A549 (cell line): ENCODE results near the gene SLC9C1. TPM values are rescaled to one million over a fixed set of nuclear protein-coding genes. Genes with fewer than 3 reads are reported as not detected.

Experiments used
- ATAC-seq, 2 experiments: fragments of 200-7000 bp in 1 of 2; fragments of >200 bp in 1 of 2; cut with Nextera tagmentation in 1 of 2; cut with Tn5 transposase in 1 of 2; 3 replicates each; pipeline versions ENCODE4 v1.8.0 to v1.9.1; 2018 to 2020; ENCODE audit warnings: mild to moderate bottlenecking in 1 of 2, moderate library complexity in 1 of 2
- CTCF ChIA-PET: fragments of 300-600 bp; sonication (Branson Sonifier 250); formaldehyde crosslinking; extraction: SDS; loops from one replicate; lab custom pipeline; 2021; ENCODE audit warnings: antibody characterized with exemption, inconsistent platforms; lab: Yijun Ruan, JAX
- POLR2A ChIA-PET: fragments of 350-600 bp; formaldehyde crosslinking; extraction: SDS; loops from one replicate; lab custom pipeline; 2021; ENCODE audit warnings: antibody characterized with exemption, inconsistent platforms; lab: Yijun Ruan, JAX
- DNase-seq, 2 experiments: peaks; one replicate each; pipeline versions ENCODE4 v3.0.0 to v3.0.0-alpha.2; 2011 to 2016; ENCODE audit warnings: low read depth in 1 of 2, low spot score in 1 of 2
- FAIRE-seq: peaks from 2 replicates; lab custom pipeline; 2011; peaks lifted over from hg19 to GRCh38; lab: Jason Lieb, UNC
- H3K27ac ChIP-seq, 2 experiments: fragments of >200 bp; sonication (Bioruptor Twin); formaldehyde crosslinking; 3 replicates each; pipeline ENCODE4 v1.5.1; 2016 to 2017
- H3K4me1 ChIP-seq: fragments of >200 bp; sonication (Bioruptor Twin); formaldehyde crosslinking; 3 replicates; pipeline ENCODE4 v1.6.1; 2016
- H3K4me2 ChIP-seq: fragments of >200 bp; sonication (Bioruptor Twin); formaldehyde crosslinking; 3 replicates; pipeline ENCODE4 v1.6.1; 2016
- H3K4me3 ChIP-seq: fragments of >200 bp; sonication (Bioruptor Twin); formaldehyde crosslinking; 3 replicates; pipeline ENCODE4 v1.5.1; 2016
- H3K9me3 ChIP-seq: fragments of >200 bp; sonication (Bioruptor Twin); formaldehyde crosslinking; 3 replicates; pipeline ENCODE4 v1.6.1; 2016
- ATOH8 ChIP-seq: fragments of 250-450 bp; sonication (Bioruptor Pico); IDR thresholded peaks from 2 replicates; pipeline ENCODE4 v1.5.0; 2020; ENCODE audit warnings: low read depth, mild to moderate bottlenecking, moderate library complexity
- CHD4 ChIP-seq: fragments of 200-600 bp; sonication (generic); IDR thresholded peaks from 2 replicates; pipeline ENCODE4 v1.6.1; 2016; ENCODE audit warnings: antibody characterized with exemption, mild to moderate bottlenecking, borderline replicate concordance
- CTCF ChIP-seq: fragments of >200 bp; sonication (Bioruptor Twin); formaldehyde crosslinking; IDR thresholded peaks from 3 replicates; pipeline ENCODE4 v1.5.1; 2016
- EHMT2 ChIP-seq: fragments of 200-600 bp; sonication (generic); IDR thresholded peaks from 2 replicates; pipeline ENCODE4 v1.6.1; 2016; ENCODE audit warnings: antibody characterized with exemption, low read depth, mild to moderate bottlenecking, moderate library complexity
- EP300 ChIP-seq, 2 experiments: fragments of >200 bp; sonication (Bioruptor Twin); formaldehyde crosslinking; IDR thresholded peaks; 2 replicates in 1 of 2; 3 replicates in 1 of 2; pipeline ENCODE4 v1.6.1; 2016 to 2017
- FOSB ChIP-seq: fragments of 250-450 bp; sonication (Bioruptor Pico); IDR thresholded peaks from 2 replicates; pipeline ENCODE4 v1.5.0; 2020; ENCODE audit warnings: mild to moderate bottlenecking, moderate library complexity
- GATA3 ChIP-seq: IDR thresholded peaks from 2 replicates; pipeline ENCODE4 v1.6.1; 2012; ENCODE audit warnings: borderline replicate concordance
- HES2 ChIP-seq: fragments of >200 bp; sonication (Bioruptor Twin); formaldehyde crosslinking; IDR thresholded peaks from 2 replicates; pipeline ENCODE4 v1.6.1; 2016
- HEYL ChIP-seq: fragments of 250-450 bp; sonication (Bioruptor Pico); IDR thresholded peaks from 2 replicates; pipeline ENCODE4 v1.8.0; 2021; ENCODE audit warnings: mild to moderate bottlenecking, moderate library complexity
- KDM1A ChIP-seq: fragments of 200-600 bp; sonication (generic); IDR thresholded peaks from 2 replicates; pipeline ENCODE4 v1.6.1; 2016; ENCODE audit warnings: low read depth, mild to moderate bottlenecking
- MAZ ChIP-seq: fragments of 150-350 bp; IDR thresholded peaks from 2 replicates; pipeline ENCODE4 v1.6.1; 2014; ENCODE audit warnings: antibody characterized with exemption, low read depth, low read length, borderline replicate concordance
- NR3C1 ChIP-seq: fragments of >200 bp; sonication (Bioruptor Twin); formaldehyde crosslinking; IDR thresholded peaks from 3 replicates; pipeline ENCODE4 v1.6.1; 2017
- RAD21 ChIP-seq, 2 experiments: fragments of >200 bp in 1 of 2; sonication (Bioruptor Twin) in 1 of 2; formaldehyde crosslinking in 1 of 2; IDR thresholded peaks in 1 of 2; conservative IDR thresholded peaks in 1 of 2; 2 replicates in 1 of 2; 3 replicates in 1 of 2; pipeline ENCODE4 v1.6.1; 2012 to 2018; ENCODE audit warnings: inconsistent platforms in 1 of 2
- SMC3 ChIP-seq: fragments of >200 bp; sonication (Bioruptor Twin); formaldehyde crosslinking; IDR thresholded peaks from 3 replicates; pipeline ENCODE4 v1.6.1; 2018; ENCODE audit warnings: inconsistent platforms
- SREBF2 ChIP-seq: fragments of 450-650 bp; IDR thresholded peaks from 2 replicates; pipeline ENCODE4 v1.6.1; 2014; ENCODE audit warnings: mild to moderate bottlenecking, moderate library complexity
- ZNF302 ChIP-seq: fragments of 250-450 bp; sonication (Bioruptor Pico); IDR thresholded peaks from 2 replicates; pipeline ENCODE4 v1.9.0; 2021; ENCODE audit warnings: inconsistent platforms, mild to moderate bottlenecking, moderate library complexity
- WGBS: methylation state at CpG from one replicate; pipeline ENCODE4 v1.1.6; 2017; ENCODE audit errors: missing lambda C conversion rate; 5-methylcytosine and 5-hydroxymethylcytosine counted together
- polyA plus RNA-seq, 4 experiments: library from polyadenylated mRNA; depleted of rRNA in 3 of 4; stranded (reverse); fragments of >200 nt; fragmentation: RNase III in 1 of 4; extraction: RNeasy Plus Mini Kit Qiagen cat#74134 plus additional on column Dnase treatment in 1 of 4; gene quantifications; 2 replicates in 3 of 4; 3 replicates in 1 of 4; pipeline ENCODE4 v1.2.3, GENCODE V29; 2011 to 2017
- TF ChIP-seq, protein P1 (sequence below): IDR thresholded peaks from 2 replicates; pipeline ENCODE4 v1.6.1; 2012

The SLC9C1 gene
- polyA plus RNA-seq, 2 of the 4 experiments (the other 2 are of a cell fraction): not detected

- ATAC-seq (no peak; a peak in 1 of 6 replicates), FAIRE-seq (no peak), DNase-seq (no peak)
- Histone ChIP-seq H3K4me1 (no peaks in the 10 kb centered on the region), H3K9me3 (no peaks in the 10 kb centered on the region; the same call in 2 of the 3 replicates), H3K4me3 (no peak overlapping the region; the same call in 2 of the 3 replicates), H3K27ac (no peak overlapping the region)
- POLR2A ChIA-PET: interaction anchor here (0.6 kb wide), 1 partner anchor 9 kb away, joined by 4 read pairs; no protein-coding TSS in a partner anchor
- CTCF ChIA-PET: interaction anchor here (0.9 to 1.8 kb wide), 6 partner anchors 11 to 250 kb away, joined by 3 to 4 read pairs (median 3); no protein-coding TSS in a partner anchor
- WGBS: 59% methylated on average over 23 of the region's 23 CpGs
- TF ChIP-seq NR3C1: no peak
- TF ChIP-seq, all 56 proteins: peak for 0
- peak overlapping the region; percentile 83 for H3K4me2 ChIP-seq
Measured at GRCh38 chr3:112333381-112334317, 39.6 kb upstream of the SLC9C1 start.

GRCh38 chr3:112333002-112333380 is 39.0 kb upstream of the SLC9C1 start, which contains the start of gene CD200:
Gene CD200, plus strand, starts transcription at chr3:112333156. Its CDS starts 57 bp downstream, at chr3:112333213.
- Histone ChIP-seq H3K4me2 (peak within 1 kb of the TSS; percentile 83), H3K4me3 (peak within 1 kb of the TSS; percentile 31; the same call in 2 of the 3 replicates), H3K4me1 (no peaks in the 10 kb centered on the region), H3K27ac (no peak within 1 kb of the TSS), H3K9me3 (no peaks in the 10 kb centered on the region; the same call in 2 of the 3 replicates)
- CTCF ChIA-PET: interaction anchor here (0.7 to 1.3 kb wide), 4 partner anchors 20 to 307 kb away, joined by 3 to 4 read pairs (median 3); partner anchors contain the start of gene SLC9C1
- peak; percentile 63 to 83; a peak in 4 of 6 replicates for ATAC-seq
- FAIRE-seq: no peak
- WGBS: 17% methylated on average over 23 of the region's 28 CpGs
- DNase-seq: no peak
- POLR2A ChIA-PET: no interaction called here
- no peak for TF ChIP-seq HEYL (CRISPR knock-in tag)
- TF ChIP-seq MAZ: no peak
- no peak for TF ChIP-seq KDM1A

GRCh38 chr3:112331851-112332250 is 37.8 kb upstream of the SLC9C1 start:
- 76% methylated on average over 4 of the region's 4 CpGs for WGBS
- no peak for ATAC-seq
- Histone ChIP-seq H3K4me1 (no peaks in the 10 kb centered on the region), H3K27ac (no peak overlapping the region), H3K4me2 (no peak overlapping the region; the same call in 2 of the 3 replicates), H3K9me3 (no peaks in the 10 kb centered on the region; the same call in 2 of the 3 replicates), H3K4me3 (no peak overlapping the region)
- no peak for FAIRE-seq
- TF ChIP-seq ATOH8 (no peak), SREBF2 (no peak)
- no peak for DNase-seq
- ChIA-PET CTCF (interaction anchor here (0.6 to 0.9 kb wide), 4 partner anchors 9 to 1264 kb away, joined by 3 to 6 read pairs (median 4); no protein-coding TSS in a partner anchor), POLR2A (interaction anchor here (0.6 kb wide), 1 partner anchor 164 kb away, joined by 3 read pairs; no protein-coding TSS in a partner anchor)

- TF ChIP-seq, protein P1, sequence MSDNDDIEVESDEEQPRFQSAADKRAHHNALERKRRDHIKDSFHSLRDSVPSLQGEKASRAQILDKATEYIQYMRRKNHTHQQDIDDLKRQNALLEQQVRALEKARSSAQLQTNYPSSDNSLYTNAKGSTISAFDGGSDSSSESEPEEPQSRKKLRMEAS: no peak
- TF ChIP-seq CTCF: peak; percentile 70
- no peak for TF ChIP-seq GATA3
- TF ChIP-seq HES2: no peak
- no peak for TF ChIP-seq FOSB
- peak; percentile 65 for TF ChIP-seq SMC3
- no peak for TF ChIP-seq ZNF302 (CRISPR knock-in tag)
- peak; percentile 73 to 79 for TF ChIP-seq RAD21 (conservative IDR thresholded peaks at IDR 0.05 in 1 of 2, IDR thresholded peaks at IDR 0.05 in 1 of 2)
- no peak for TF ChIP-seq EHMT2
- TF ChIP-seq EP300 (IDR thresholded peaks at IDR 0.05): no peak
- TF ChIP-seq CHD4: no peak
- peak; percentile 95 to 96 for ATAC-seq
- H3K27ac ChIP-seq: no peak overlapping the region
- DNase-seq: peak; percentile 11 to 56
- 2% methylated on average over 2 of the region's 2 CpGs for WGBS
- H3K4me1 ChIP-seq: no peaks in the 10 kb centered on the region
- ChIA-PET CTCF (interaction anchor here (0.6 kb wide), 1 partner anchor 99 kb away, joined by 3 read pairs; no protein-coding TSS in a partner anchor), POLR2A (no interaction called here)
- H3K4me2 ChIP-seq: no peak overlapping the region
- no peaks in the 10 kb centered on the region for H3K9me3 ChIP-seq
- FAIRE-seq: peak; percentile 91
- H3K4me3 ChIP-seq: no peak overlapping the region
Measured at GRCh38 chr3:112327371-112327951, 33.4 kb upstream of the SLC9C1 start.
